PFSK-1 (cell line): ENCODE results near the gene KBTBD8.

Experiments used
- FOXP2 ChIP-seq: optimal IDR thresholded peaks from 2 replicates; pipeline ENCODE3; 2011; ENCODE audit warnings: borderline replicate concordance, control low read depth, inconsistent platforms; ENCODE audit not compliant: insufficient read depth; ENCODE audit errors: extremely low read length, extremely low read depth
- POLR2AphosphoS5 ChIP-seq: IDR thresholded peaks from 2 replicates; pipeline ENCODE4 v1.6.1; 2012; ENCODE audit warnings: low read depth, mild to moderate bottlenecking, control low read depth, low read length, moderate library complexity
- REST ChIP-seq, 2 experiments: IDR thresholded peaks; 2 replicates each; pipeline versions ENCODE4 v1.6.1 to v1.8.0; 2011 to 2012; ENCODE audit warnings: low read depth in 2 of 2, low read length in 2 of 2, control low read depth in 1 of 2, inconsistent platforms in 1 of 2, mild to moderate bottlenecking in 1 of 2, moderate library complexity in 1 of 2; ENCODE audit not compliant: insufficient read depth in 1 of 2
- SIN3A ChIP-seq: IDR thresholded peaks from 2 replicates; pipeline ENCODE4 v1.6.1; 2012; ENCODE audit warnings: mild to moderate bottlenecking, low read length, moderate library complexity, borderline replicate concordance; ENCODE audit not compliant: insufficient read depth
- TAF1 ChIP-seq: IDR thresholded peaks from 2 replicates; pipeline ENCODE4 v1.6.1; 2012; ENCODE audit warnings: low read length, control low read depth, borderline replicate concordance; ENCODE audit not compliant: insufficient read depth

DNA sequence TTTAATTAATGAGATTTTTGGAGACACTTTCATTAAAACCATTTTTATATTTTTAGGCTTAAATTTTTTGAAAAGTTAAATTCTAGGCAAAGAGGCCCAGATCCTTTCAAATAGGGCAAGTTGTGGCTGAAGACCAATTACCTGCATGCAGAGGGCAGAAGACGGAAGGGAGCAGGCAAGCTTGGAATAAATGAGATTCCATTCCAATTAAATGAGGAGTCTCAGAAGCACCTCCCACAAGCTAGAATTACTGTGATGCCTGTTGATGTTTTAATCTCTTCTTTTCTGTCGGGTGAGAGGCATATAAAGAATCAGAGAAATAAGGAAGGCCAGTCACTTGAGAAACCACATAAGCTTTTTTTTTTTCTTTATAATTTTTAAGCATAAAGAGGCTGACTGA lies 46.8 kb downstream of the KBTBD8 start:
- no peak for TF ChIP-seq SIN3A
- TF ChIP-seq POLR2AphosphoS5 = no peak
- no peak for TF ChIP-seq REST (IDR thresholded peaks at IDR 0.05; ENCODE audit: insufficient read depth in 1 of 2, low read depth in 2 of 2, low read length in 2 of 2)
- no peak for TF ChIP-seq TAF1
- no peak for TF ChIP-seq FOXP2
